A673 (cell line): ENCODE measurements around the gene PAK5. TPM values are rescaled to one million over a fixed set of nuclear protein-coding genes. Genes with fewer than 3 reads are reported as not detected.

Experiments
- Bru-seq: library from RNA; stranded (reverse); fragments of 400-500 nt; gene quantifications from one replicate; lab custom pipeline; 2021; lab: Mats Ljungman, UMichigan
- BruChase-seq, 2 experiments: library from RNA; stranded (reverse); fragments of 400-500 nt; gene quantifications; one replicate each; lab custom pipeline; 2021; lab: Mats Ljungman, UMichigan
- BruUV-seq: library from RNA; stranded (reverse); fragments of 400-500 nt; replicated peaks from 2 replicates; lab custom pipeline; 2021; lab: Mats Ljungman, UMichigan
- CTCF ChIA-PET: fragments of 300-600 bp; sonication (Branson Sonifier 250); formaldehyde crosslinking; loops from one replicate; lab custom pipeline; 2022; ENCODE audit warnings: antibody characterized with exemption; lab: Charles Lee
- POLR2A ChIA-PET: fragments of 300-600 bp; sonication (Branson Sonifier 250); formaldehyde crosslinking; loops from one replicate; lab custom pipeline; 2022; ENCODE audit warnings: antibody characterized with exemption; ENCODE audit not compliant: low non-redundant PET; lab: Charles Lee
- DNase-seq: peaks from one replicate; pipeline ENCODE4 v3.0.0-alpha.2; 2015; ENCODE audit warnings: low spot score
- H3K27ac ChIP-seq: fragments of 200-600 bp; sonication (generic); 2 replicates; pipeline ENCODE4 v1.5.1; 2016; ENCODE audit warnings: mixed run types, low read depth, mild to moderate bottlenecking, mixed read lengths, antibody characterized with exemption, low read length; ENCODE audit not compliant: poor library complexity, severe bottlenecking
- H3K27me3 ChIP-seq: fragments of 200-600 bp; sonication (generic); replicated peaks from 2 replicates; pipeline ENCODE4 v1.6.1; 2017; ENCODE audit warnings: mixed run types, low read depth, mild to moderate bottlenecking, mixed read lengths, antibody characterized with exemption, low read length; ENCODE audit not compliant: insufficient read depth, poor library complexity
- H3K36me3 ChIP-seq: fragments of 200-600 bp; sonication (generic); 2 replicates; pipeline ENCODE4 v1.6.1; 2016; ENCODE audit warnings: mixed run types, mild to moderate bottlenecking, mixed read lengths, antibody characterized with exemption, low read length; ENCODE audit not compliant: insufficient read depth, poor library complexity, severe bottlenecking
- H3K4me1 ChIP-seq: fragments of 200-600 bp; sonication (generic); 2 replicates; pipeline ENCODE4 v1.6.1; 2017; ENCODE audit warnings: mixed run types, mild to moderate bottlenecking, mixed read lengths, antibody characterized with exemption, low read length; ENCODE audit not compliant: insufficient read depth, poor library complexity, severe bottlenecking
- H3K4me3 ChIP-seq: fragments of 200-600 bp; sonication (generic); 2 replicates; pipeline ENCODE4 v1.5.1; 2016; ENCODE audit warnings: low read depth, mixed run types, mild to moderate bottlenecking, mixed read lengths, low read length; ENCODE audit not compliant: poor library complexity, severe bottlenecking
- H3K9me3 ChIP-seq: fragments of 200-600 bp; sonication (generic); 2 replicates; pipeline ENCODE4 v1.6.1; 2016; ENCODE audit warnings: mixed run types, low read depth, mild to moderate bottlenecking, mixed read lengths, antibody characterized with exemption, low read length; ENCODE audit not compliant: poor library complexity, severe bottlenecking
- CTCF ChIP-seq: fragments of 300-800, 200-600 bp; sonication (generic); conservative IDR thresholded peaks from 2 replicates; pipeline ENCODE4 v1.5.1; 2017; ENCODE audit warnings: low read depth, mild to moderate bottlenecking, antibody characterized with exemption, low read length, moderate library complexity, mixed read lengths
- EZH2 ChIP-seq: fragments of 200-600 bp; sonication (generic); IDR thresholded peaks from 2 replicates; pipeline ENCODE4 v1.6.1; 2017; ENCODE audit warnings: borderline replicate concordance, low read depth, mild to moderate bottlenecking, mixed read lengths, antibody characterized with exemption, low read length; ENCODE audit not compliant: poor library complexity, severe bottlenecking
- intact Hi-C: fragments of 100-400 bp; cut with micrococcal nuclease; formaldehyde crosslinking; loops from one replicate; pipeline ENCODE4 v1.10.0; 2022; ENCODE audit not compliant: unreplicated experiment
- long read RNA-seq: library from polyadenylated mRNA; stranded (forward); transcript quantifications from one replicate; pipeline ENCODE4 v2.0.0, GENCODE V29; 2022
- total RNA-seq: library from RNA; stranded (reverse); gene quantifications from 2 replicates; pipeline ENCODE4 v1.2.3, GENCODE V29; 2021

Gene PAK5
- total RNA-seq (not detected in 2 replicates), Bru-seq, nascent RNA (percentile 2 among the genes with signal in this experiment), BruChase-seq, experiment 1, labeled RNA remaining after a 2-hour chase (percentile 1 among the genes with signal in this experiment), BruChase-seq, experiment 2, labeled RNA remaining after a 6-hour chase (percentile 2 among the genes with signal in this experiment)
- long read RNA-seq, result 0 reads

- TF ChIP-seq CTCF, result no peak
- TF ChIP-seq EZH2, result no peak
- Histone ChIP-seq H3K27ac (no peak within 1 kb of the TSS), H3K36me3 (no peaks in the 10 kb centered on the region), H3K9me3 (no peaks in the 10 kb centered on the region), H3K4me1 (peaks cover 6% of the 10 kb centered on the region), H3K27me3 (peaks cover 82% of the 10 kb centered on the region), H3K4me3 (peak within 1 kb of the TSS; percentile 35)
- ChIA-PET CTCF (interaction anchor here (0.6 kb wide), 1 partner anchor 198 kb away, joined by 4 read pairs; no protein-coding TSS in a partner anchor), POLR2A (no interaction called here)
- peak; percentile 80 for DNase-seq
- no TSS peak for BruUV-seq
- intact Hi-C loops, result no loop called here
Measured at GRCh38 chr20:9838378-9839295, at the start of gene PAK5. Gene PAK5 (minus strand): TSS chr20:9839076. CDS start chr20:9644328, 194,748 bp downstream.

- Histone ChIP-seq H3K9me3 (no peaks in the 10 kb centered on the region), H3K4me1 (no peaks in the 10 kb centered on the region), H3K36me3 (no peaks in the 10 kb centered on the region), H3K27me3 (peaks cover 27% of the 10 kb centered on the region), H3K27ac (no peak overlapping the region), H3K4me3 (no peak overlapping the region)
- ChIA-PET CTCF (no interaction called here), POLR2A (interaction anchor here (0.6 kb wide), 1 partner anchor 165 kb away, joined by 5 read pairs; no protein-coding TSS in a partner anchor)
- intact Hi-C loops, result loop anchor here (10.0 kb wide), 1 partner anchor 273 kb away; no protein-coding TSS in a partner anchor
- no peak for TF ChIP-seq CTCF
- TF ChIP-seq EZH2, result no peak
- no peak for DNase-seq
- BruUV-seq, result no TSS peak
Measured at GRCh38 chr20:9887706-9888105, 48.8 kb upstream of the PAK5 start.

GRCh38 chr20:9886227-9886626 lies 47.4 kb upstream of the PAK5 start:
- Histone ChIP-seq H3K4me3 (no peak overlapping the region), H3K27ac (no peak overlapping the region), H3K36me3 (no peaks in the 10 kb centered on the region), H3K9me3 (no peaks in the 10 kb centered on the region), H3K4me1 (no peaks in the 10 kb centered on the region), H3K27me3 (peaks cover 13% of the 10 kb centered on the region)
- CTCF ChIA-PET, result no interaction called here
- no TSS peak for BruUV-seq
- no peak for DNase-seq
- intact Hi-C loops, result loop anchor here (10.0 kb wide), 1 partner anchor 271 kb away; no protein-coding TSS in a partner anchor
- TF ChIP-seq CTCF (no peak), EZH2 (no peak)
- POLR2A ChIA-PET, result no interaction called here
